ENCODE data around the gene PRDM15.

The PRDM15 gene

DNA sequence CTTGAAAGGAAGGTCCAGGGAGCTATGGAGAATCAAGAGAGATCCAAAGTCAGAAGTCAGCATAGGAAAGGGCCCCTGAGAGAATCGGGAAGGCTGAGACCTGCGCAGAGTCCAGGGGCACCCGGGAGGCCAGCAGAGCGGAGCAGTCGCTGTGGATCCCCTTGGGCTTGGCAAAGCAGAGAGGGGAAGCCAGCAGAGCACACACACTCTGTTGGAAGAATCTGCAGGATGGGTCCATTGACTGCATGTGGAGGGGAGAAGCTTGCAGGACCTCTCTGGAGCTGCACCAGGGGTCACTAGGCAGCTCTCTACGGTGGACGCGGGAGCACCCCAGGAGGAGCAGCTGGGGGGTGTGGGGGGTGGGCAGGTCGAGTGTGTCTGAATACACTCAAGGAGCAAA is 118.7 kb downstream of the PRDM15 start:
- no peak for DNase-seq

DNA sequence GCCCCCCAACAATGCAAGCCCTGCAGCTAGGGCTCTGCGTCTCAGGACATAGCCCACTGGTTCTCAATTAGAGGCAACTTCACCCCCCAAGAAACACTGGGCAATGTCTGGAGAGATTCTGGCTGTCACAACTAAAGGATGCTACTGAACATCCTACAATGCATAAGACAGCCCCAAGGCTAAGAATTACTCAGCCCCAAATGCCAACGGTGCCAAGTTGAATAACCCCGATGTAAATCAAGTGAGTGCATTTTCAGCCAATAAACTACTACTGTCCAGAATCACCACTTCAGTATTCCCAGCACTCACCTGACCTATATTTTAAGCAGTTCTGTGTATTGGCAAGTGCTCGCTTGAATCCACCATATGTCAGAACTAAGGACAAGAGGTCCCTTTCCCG is 119.2 kb downstream of the PRDM15 start:
- no peak for DNase-seq

DNA sequence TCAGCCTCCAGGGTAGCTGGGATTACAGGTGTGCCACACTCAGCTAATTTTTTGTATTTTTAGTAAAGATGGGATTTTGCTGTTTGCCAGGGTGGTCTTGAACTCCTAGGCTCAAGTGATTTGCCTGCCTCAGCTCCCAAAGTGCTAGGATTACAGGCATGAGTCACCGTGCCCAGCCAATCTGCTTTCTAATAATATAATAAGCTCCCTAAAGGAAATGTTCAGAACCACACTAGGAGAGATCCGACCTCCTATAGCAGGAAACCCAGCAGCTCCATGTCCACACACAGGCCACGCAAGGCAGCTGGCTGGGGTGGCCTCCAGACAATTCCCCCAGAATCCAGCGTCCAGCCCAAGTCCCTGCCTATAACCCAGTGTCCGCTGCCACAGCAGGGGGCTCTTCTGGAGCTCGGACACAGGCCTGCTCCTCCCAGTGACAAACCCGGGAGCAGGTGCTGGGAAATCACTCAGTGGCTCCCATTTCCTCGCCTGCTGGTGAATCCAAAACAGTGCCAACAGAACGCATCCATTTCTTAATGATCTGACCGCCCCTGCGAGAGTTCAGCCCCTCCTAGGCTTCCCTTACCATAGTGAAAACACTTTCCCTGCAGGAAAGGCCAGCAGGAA is 119.8 kb downstream of the PRDM15 start:
- DNase-seq, result no peak

DNA sequence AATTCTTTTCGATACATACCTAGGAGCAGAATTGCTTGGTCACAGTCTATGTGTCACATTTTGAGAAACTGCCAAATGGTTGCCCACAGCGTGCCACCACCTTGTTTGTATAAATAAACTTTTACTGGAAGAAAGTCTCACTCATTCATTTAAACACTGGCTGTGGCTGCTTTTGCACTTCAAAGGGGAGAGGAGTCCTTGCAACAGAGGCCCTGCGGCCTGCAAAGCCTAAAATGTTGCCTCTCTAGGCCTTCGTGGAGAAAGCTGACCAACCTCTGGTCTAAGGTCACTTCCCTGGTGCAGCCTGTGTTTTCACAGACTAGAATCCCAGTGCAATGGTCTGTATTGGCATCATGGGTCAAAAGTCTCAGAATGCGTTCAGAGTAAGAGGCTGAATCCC is 120.6 kb downstream of the PRDM15 start:
- no peak for DNase-seq

- DNase-seq, result no peak
Measured at GRCh38 chr21:41755934-41756773, 123.0 kb downstream of the PRDM15 start.

DNA sequence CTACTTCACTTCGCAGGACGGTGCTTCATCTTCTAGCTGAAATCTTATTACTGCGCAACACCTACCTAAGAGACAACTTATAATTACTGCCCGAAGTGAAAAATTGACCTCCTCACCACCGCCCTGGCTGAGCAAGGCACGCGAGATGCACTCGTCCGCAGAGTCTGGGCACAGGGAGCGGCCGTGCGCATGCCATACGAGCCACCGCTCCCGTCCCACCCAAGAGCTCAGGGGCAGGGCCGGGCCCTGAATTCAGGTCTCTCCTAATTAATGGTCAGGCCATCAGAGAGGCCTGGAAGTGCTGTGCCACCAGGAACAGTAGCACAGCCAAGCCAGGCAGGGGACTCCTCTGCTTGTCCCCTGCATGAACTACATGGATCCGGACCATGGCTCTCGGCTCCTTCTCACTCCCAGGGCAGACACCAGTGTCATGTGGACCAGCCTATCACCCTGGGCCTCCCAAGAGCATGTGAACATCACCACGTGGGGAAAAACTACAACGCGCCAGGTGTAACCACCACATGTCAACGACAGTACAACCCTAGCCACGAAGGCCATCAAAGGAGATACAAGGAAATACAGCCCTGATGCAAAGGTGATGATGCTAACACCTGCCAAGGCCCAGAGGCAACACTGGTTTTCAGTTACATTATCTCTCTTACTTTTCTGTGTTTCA is 123.7 kb downstream of the PRDM15 start:
- DNase-seq, result no peak

DNA sequence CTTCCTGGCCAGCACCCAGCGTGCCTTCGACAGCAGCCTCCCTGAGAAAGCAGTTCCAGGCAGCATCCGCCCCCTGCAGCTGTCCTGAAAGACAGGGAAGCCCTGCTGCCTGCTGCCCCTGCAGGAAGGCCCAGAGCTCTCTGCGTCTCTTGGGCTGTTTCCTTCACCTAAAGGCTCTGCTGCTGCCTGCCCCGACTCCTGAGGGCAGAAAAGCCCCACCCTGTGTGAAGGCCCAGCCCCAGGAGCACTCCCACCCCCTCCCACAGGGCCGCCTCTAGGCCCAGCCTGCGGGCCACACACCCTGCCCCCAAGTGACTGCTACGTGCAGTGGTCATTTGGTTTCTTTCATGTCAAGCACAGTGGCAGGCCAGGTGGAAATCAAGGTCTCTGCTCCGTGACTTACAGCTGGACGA is 124.7 kb downstream of the PRDM15 start:
- no peak for DNase-seq

GRCh38 chr21:41753006-41753898 is 125.9 kb downstream of the PRDM15 start:
- DNase-seq, result no peak

- DNase-seq, result no peak
Measured at GRCh38 chr21:41752231-41752681, 126.9 kb downstream of the PRDM15 start.

DNA sequence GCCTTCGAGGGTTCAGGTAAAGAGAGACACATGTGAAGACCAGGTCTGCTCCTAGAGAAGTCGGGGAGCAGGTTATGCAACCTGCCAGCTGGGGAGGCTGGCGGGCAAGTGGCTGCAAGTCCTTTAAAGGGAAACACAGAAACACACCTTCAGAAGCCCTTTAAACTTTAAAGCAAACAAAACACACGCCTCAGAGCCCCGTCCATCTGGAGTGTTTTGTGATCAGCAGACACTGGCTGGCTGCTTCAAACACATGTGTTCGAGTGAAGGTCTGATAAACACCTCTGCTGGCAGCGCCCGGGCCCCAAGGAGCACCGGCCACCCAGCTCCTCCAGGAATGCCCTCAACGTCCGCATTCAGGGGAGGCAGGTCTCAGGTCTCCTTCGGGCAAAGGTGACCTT is 127.5 kb downstream of the PRDM15 start:
- DNase-seq, result no peak

DNA sequence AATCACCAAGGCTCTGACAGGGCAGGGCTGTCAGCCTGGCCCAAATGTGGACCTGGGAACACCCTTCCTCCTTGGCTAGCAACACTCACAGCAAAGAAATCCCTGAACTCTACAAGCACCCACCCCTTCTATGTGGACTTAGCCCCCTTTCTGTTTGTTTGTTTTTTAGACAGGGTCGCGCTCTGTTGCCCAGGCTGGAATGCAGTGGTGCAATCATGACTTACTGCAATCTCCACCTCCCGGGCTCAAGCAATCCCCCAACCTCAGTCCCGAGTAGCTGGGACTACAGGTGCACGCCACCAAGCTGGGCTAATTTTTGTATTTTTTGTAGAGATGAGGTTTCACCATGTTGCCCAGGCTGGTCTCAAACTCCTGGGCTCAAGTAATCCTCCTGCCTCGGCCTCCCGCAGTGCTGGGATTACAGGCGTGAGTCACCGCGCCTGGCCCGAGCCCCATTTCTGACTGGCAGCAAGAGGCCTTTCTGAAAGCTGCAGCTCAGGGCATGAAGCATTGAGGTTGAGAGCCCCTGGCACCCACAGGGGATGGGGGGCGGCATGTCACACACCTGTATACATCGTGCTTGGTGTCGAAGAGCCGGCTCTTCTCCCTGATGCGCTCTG is 128.5 kb downstream of the PRDM15 start:
- no peak for DNase-seq

- DNase-seq, result no peak
Measured at GRCh38 chr21:41750051-41750450, 129.1 kb downstream of the PRDM15 start.

- no peak for DNase-seq
Measured at GRCh38 chr21:41749286-41749685, 129.9 kb downstream of the PRDM15 start.

Data from SIG-M5 (cell line).